Prostate gland (tissue), 2 donors: ENCODE results near the gene ANKRD30B. TPM values are rescaled to one million over a fixed set of nuclear protein-coding genes. Genes with fewer than 3 reads are reported as not detected.
"Not testable (repeated sequence)": the region's sequence is repeated elsewhere in the genome, so short reads cannot be mapped to it uniquely, and the experiment has no call there.

Experiments used
- DNase-seq: peaks from one replicate; pipeline ENCODE4 v3.0.0-alpha.2; 2019; ENCODE audit warnings: low spot score
- H3K27ac ChIP-seq, 2 donors: fragments of 200-600 bp; sonication (generic); 2 replicates each; pipeline ENCODE4 v1.5.1; 2017 to 2019
- H3K27me3 ChIP-seq: fragments of 200-600 bp; sonication (generic); replicated peaks from 2 replicates; pipeline ENCODE4 v1.5.1; 2019; ENCODE audit not compliant: insufficient read depth
- H3K36me3 ChIP-seq, 2 donors: fragments of 200-600 bp; sonication (generic); 1 replicate in 1 of 2; 2 replicates in 1 of 2; pipeline versions ENCODE4 v1.5.1 to v1.8.1; 2017 to 2019
- H3K4me1 ChIP-seq: fragments of 200-600 bp; sonication (generic); replicated peaks from 2 replicates; pipeline ENCODE4 v1.5.1; 2019
- H3K4me3 ChIP-seq, 2 donors: fragments of 200-600 bp; sonication (generic); 2 replicates each; pipeline ENCODE4 v1.5.1; 2017 to 2019
- H3K9me3 ChIP-seq: fragments of 200-600 bp; sonication (generic); 2 replicates; pipeline ENCODE4 v1.5.1; 2017
- CTCF ChIP-seq, 4 experiments: fragments of 200-600 bp in 2 of 4; fragments of 450-650 bp in 2 of 4; sonication (generic) in 2 of 4; IDR thresholded peaks; 1 replicate in 3 of 4; 2 replicates in 1 of 4; pipeline ENCODE4 v1.5.1; 2016 to 2019; ENCODE audit warnings: antibody characterized with exemption in 4 of 4, mild to moderate bottlenecking in 2 of 4, moderate library complexity in 2 of 4
- POLR2A ChIP-seq: fragments of 450-650 bp; IDR thresholded peaks from one replicate; pipeline ENCODE4 v1.6.1; 2016; ENCODE audit warnings: antibody characterized with exemption, mild to moderate bottlenecking
- POLR2AphosphoS5 ChIP-seq: sonication (generic); formaldehyde crosslinking; IDR thresholded peaks from one replicate; pipeline ENCODE4 v1.6.1; 2017; ENCODE audit warnings: antibody characterized with exemption
- WGBS: methylation state at CpG from one replicate; pipeline ENCODE4 v1.1.5; 2018; 5-methylcytosine and 5-hydroxymethylcytosine counted together
- intact Hi-C: fragments of 100-400 bp; cut with DNase I; formaldehyde crosslinking; loops from one replicate; pipeline ENCODE4 v1.14.2; 2022
- total RNA-seq, 2 donors: library from RNA; depleted of rRNA; stranded (reverse); fragments of >200 nt; gene quantifications; one replicate each; pipeline ENCODE4 v1.1.0, GENCODE V29; 2016

The ANKRD30B gene
- 1 to 10 TPM in 1 of 2 donors, not detected in 1; 2.5 TPM for total RNA-seq

DNA sequence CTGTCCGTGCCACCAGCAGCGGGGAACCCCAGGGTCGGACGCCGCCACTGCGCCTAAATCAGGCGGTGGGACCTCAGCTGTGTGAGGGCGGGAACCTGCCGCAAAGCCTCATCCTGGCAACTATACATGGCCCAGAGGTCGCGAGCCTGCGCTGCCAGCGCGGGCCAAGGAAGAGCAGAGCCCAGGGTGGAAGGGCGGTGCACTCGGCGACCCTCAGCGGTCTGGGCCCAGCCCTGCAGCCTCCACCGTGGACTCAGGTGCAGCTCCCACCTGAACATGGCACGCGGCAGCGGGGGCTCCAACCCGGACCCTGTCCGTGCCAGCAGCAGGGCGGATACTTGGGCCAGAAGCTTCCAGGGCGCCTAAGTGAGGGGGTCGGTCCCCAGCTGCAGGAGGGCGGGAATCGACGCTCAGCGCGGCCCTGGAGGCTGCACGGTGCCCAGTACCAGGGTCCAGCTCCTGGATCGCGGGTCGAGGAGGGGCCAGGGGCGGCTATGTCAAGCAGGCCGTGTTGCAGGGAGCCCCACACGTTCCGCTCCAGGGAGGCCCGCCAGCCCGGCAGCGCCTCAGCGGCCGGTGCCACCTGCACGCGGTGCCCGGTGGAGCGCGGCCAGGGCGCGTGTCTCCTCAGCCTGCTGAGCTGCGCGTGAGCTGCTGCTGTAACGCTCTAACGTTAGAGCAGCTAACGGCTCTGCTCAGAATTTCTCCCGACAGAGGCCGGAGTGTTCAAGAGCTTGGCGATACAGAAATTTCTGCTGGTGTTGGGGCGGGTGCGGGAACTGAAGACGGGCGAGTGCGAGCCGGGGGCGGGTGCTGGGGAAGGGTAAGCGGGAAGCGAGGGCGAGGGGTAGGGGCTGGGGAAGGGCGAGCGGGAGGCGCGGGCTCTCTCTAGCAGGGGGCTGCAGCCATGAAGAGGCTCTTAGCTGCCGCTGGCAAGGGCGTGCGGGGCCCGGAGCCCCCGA is at the start of gene ANKRD30B:
ANKRD30B (plus strand) TSS at position 660 of the 962 bp plus-strand sequence; CDS start at position 908, 248 bp downstream.
- intact Hi-C loops: no loop called here
- Histone ChIP-seq H3K4me1 (no peaks in the 10 kb centered on the region), H3K4me3 (no peak within 1 kb of the TSS), H3K36me3 (no peaks in the 10 kb centered on the region), H3K9me3 (no peaks in the 10 kb centered on the region), H3K27me3 (no peaks in the 10 kb centered on the region), H3K27ac (no peak within 1 kb of the TSS)
- 23% methylated on average over 60 of the region's 79 CpGs for WGBS
- no peak for DNase-seq
- no peak for TF ChIP-seq POLR2AphosphoS5

- H3K9me3 ChIP-seq, DNase-seq, H3K27me3 ChIP-seq, H3K36me3 ChIP-seq, H3K4me1 ChIP-seq, intact Hi-C loops, H3K27ac ChIP-seq, H3K4me3 ChIP-seq: not testable (repeated sequence)
- WGBS: 89% methylated on average over 7 of the region's 7 CpGs
These were observed 46.5 kb upstream of the ANKRD30B start for GRCh38 chr18:14701286-14702040.

DNA sequence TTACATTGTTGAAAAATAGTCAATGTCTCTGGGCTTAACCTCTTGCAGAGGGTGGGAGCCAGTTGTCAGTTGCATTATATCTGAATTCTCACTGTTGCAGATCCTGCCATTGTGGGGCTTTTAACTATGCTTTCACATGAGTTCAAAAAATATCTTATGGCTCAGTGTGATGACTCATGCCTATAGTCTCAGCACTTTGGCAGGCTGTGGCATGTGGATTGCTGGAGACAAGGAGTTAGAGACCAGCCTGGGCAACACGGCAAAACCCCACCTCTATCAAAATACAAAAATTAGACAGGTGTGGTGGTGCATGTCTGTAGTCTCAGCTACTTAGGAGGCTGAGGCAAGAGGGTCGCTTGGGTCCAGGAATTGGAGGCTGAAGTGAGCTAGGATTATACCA is 38.2 kb upstream of the ANKRD30B start:
- H3K4me1 ChIP-seq, H3K27ac ChIP-seq, H3K9me3 ChIP-seq, H3K27me3 ChIP-seq, H3K36me3 ChIP-seq, H3K4me3 ChIP-seq, intact Hi-C loops, DNase-seq: not testable (repeated sequence)
- WGBS: 62% methylated on average over 2 of the region's 2 CpGs

- H3K27ac ChIP-seq, H3K27me3 ChIP-seq, intact Hi-C loops, H3K36me3 ChIP-seq, H3K4me1 ChIP-seq, H3K4me3 ChIP-seq, H3K9me3 ChIP-seq, DNase-seq: not testable (repeated sequence)
These were observed 26.4 kb upstream of the ANKRD30B start for GRCh38 chr18:14721569-14721968.

GRCh38 chr18:14739056-14739455 is 8.9 kb upstream of the ANKRD30B start:
- H3K27ac ChIP-seq, H3K36me3 ChIP-seq, H3K9me3 ChIP-seq, DNase-seq, intact Hi-C loops, H3K4me3 ChIP-seq, H3K27me3 ChIP-seq, H3K4me1 ChIP-seq: not testable (repeated sequence)
- WGBS: 53% methylated on average over 1 of the region's 1 CpG

DNA sequence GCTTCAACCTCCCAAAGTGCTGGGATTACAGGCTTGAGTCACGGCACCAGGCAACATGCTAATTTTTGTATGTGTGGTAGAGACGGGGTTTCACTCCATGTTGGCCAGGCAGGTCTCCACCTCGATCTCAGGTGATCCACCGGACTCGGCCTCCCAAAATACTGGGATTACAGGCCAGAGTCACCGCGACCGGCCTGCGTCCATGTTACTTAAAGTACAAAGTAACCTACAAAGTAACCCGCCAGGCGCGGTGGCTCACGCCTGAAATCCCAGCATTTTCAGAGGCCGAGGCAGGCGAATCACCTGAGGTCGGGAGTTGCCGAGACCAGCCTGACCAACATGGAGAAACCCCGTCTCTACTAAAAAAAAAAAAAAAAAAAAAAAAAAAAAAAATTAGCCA is 1.1 kb upstream of the ANKRD30B start:
- H3K27me3 ChIP-seq: no peaks in the 10 kb centered on the region
- H3K9me3 ChIP-seq: no peaks in the 10 kb centered on the region
- over 99% methylated on average over 18 of the region's 18 CpGs for WGBS
- no peak overlapping the region for H3K27ac ChIP-seq
- no peaks in the 10 kb centered on the region for H3K36me3 ChIP-seq
- intact Hi-C loops: no loop called here
- TF ChIP-seq POLR2A (no peak), POLR2AphosphoS5 (no peak), CTCF (IDR thresholded peaks at IDR 0.05) (no peak)
- H3K4me3 ChIP-seq: no peak overlapping the region
- DNase-seq: no peak
- no peaks in the 10 kb centered on the region for H3K4me1 ChIP-seq

DNA sequence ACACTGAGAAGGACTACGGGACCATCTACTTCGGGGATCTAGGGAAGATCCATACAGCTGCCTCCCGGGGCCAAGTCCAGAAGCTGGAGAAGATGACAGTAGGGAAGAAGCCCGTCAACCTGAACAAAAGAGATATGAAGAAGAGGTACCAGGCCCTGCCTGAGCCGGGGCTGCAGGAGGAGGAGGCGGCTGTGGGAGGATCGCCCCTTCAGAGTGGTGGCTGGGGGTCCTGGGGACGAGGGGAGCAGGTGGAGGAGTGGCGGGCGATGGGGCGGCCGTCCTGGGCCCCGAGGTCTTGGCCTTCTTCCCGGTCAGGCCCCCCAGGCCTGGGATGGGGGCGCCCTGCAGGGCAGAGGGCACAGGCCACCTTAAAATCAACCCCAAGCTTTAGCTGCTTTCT is 524 bp downstream of the ANKRD30B start:
- H3K9me3 ChIP-seq: no peaks in the 10 kb centered on the region
- no peaks in the 10 kb centered on the region for H3K36me3 ChIP-seq
- no peaks in the 10 kb centered on the region for H3K4me1 ChIP-seq
- TF ChIP-seq POLR2AphosphoS5 (no peak), POLR2A (no peak), CTCF (IDR thresholded peaks at IDR 0.05) (no peak)
- no peak overlapping the region for H3K27ac ChIP-seq
- no peak overlapping the region for H3K4me3 ChIP-seq
- WGBS: 48% methylated on average over 15 of the region's 15 CpGs
- no peak for DNase-seq
- H3K27me3 ChIP-seq: no peaks in the 10 kb centered on the region
- intact Hi-C loops: no loop called here

DNA sequence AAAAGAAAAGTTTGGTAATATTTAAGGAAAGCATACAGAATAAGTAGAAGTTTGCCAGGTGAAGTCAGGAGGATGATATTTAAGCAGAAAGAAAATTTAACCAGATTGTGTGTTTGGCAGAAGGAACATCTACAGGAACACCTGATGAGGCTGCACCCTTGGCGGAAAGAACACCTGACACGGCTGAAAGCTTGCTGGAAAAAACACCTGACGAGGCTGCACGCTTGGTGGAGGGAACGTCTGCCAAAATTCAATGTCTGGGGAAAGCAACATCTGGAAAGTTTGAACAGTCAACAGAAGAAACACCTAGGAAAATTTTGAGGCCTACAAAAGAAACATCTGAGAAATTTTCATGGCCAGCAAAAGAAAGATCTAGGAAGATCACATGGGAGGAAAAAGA is 15.6 kb downstream of the ANKRD30B start:
- DNase-seq, H3K4me1 ChIP-seq, H3K4me3 ChIP-seq, H3K9me3 ChIP-seq, H3K27me3 ChIP-seq, H3K36me3 ChIP-seq, intact Hi-C loops, H3K27ac ChIP-seq: not testable (repeated sequence)
- 80% methylated on average over 5 of the region's 5 CpGs for WGBS
